ENCODE measurements around the gene FASTKD1.
A peak's percentile ranks its signal among the peaks of the same experiment; 100 is the strongest.
"Not testable (repeated sequence)": the region's sequence is repeated elsewhere in the genome, so short reads cannot be mapped to it uniquely, and the experiment has no call there.

Gene FASTKD1, protein sequence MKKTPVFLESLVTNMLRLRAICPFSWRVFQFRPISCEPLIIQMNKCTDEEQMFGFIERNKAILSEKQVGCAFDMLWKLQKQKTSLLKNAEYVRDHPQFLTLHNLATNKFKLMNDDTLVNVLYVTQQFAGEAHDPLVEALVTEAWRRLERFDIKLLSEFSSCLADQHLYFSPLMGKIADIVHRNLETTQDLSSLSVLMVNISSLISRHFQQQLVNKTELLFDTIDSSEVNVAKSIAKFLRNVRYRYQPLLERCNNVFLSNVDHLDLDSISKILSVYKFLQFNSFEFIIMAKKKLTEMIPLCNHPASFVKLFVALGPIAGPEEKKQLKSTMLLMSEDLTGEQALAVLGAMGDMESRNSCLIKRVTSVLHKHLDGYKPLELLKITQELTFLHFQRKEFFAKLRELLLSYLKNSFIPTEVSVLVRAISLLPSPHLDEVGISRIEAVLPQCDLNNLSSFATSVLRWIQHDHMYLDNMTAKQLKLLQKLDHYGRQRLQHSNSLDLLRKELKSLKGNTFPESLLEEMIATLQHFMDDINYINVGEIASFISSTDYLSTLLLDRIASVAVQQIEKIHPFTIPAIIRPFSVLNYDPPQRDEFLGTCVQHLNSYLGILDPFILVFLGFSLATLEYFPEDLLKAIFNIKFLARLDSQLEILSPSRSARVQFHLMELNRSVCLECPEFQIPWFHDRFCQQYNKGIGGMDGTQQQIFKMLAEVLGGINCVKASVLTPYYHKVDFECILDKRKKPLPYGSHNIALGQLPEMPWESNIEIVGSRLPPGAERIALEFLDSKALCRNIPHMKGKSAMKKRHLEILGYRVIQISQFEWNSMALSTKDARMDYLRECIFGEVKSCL

DNA sequence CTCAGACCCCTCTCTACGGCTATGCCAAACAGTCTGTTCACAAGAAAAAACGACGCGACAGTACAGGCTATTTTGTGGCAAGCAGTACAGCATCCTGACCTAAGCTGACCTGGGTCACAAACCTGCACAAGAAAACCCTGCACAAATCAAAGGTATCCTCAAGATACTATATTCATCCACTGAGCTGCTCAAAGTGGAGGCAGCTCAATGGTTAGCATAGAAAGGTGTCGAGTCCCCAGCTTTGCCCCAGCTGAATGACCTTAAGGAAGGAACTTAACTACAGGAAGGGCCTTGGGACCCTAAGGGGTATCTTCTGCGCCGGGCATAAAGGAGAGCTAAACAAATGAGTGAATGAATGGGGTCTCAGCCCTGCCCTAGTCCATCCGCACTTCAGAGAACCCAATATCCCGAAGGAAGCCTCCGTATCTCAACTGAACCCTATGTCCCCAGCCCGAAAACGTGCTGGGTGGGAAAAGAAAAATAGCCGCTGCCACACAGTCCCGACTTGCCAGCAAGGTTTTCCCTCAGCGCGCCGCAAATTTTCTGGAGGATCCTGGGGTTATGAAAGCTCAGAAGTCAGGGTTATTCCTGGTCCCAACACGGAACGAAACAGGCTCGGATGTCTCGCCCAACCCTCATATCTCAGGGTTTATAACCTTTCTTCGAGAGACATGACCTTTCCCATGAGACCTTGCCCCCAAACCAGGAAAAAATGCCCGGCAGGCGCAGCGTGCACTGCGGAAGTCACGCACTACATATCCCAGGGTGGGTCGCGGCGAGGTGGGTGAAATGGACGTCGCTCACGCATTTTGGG, at the start of gene FASTKD1:
Gene FASTKD1, minus strand, starts transcription at position 706 of the 814 bp plus-strand sequence. CDS start 1,836 bp downstream, outside the sequence.
- peak; percentile 85 for DNase-seq

DNA sequence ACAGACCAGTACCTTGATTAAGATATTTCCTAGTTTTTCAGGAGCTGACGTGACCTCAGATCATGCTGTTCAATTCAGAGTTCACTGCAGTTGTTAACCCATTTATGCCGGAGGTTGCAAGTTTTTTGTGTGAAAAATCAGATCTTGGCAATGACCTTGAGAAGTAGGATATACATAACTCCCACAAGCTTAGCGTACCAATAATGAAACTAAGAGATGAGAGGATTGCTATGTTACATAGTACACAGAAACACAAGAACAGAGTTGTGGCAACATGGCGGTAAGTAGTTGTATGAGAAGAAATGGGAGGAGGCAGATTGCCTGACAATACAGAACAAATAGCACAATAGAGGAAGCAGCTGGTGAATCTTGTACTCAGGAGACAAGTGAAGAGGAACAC, 49.6 kb upstream of the FASTKD1 start:
- no peak for DNase-seq

DNA sequence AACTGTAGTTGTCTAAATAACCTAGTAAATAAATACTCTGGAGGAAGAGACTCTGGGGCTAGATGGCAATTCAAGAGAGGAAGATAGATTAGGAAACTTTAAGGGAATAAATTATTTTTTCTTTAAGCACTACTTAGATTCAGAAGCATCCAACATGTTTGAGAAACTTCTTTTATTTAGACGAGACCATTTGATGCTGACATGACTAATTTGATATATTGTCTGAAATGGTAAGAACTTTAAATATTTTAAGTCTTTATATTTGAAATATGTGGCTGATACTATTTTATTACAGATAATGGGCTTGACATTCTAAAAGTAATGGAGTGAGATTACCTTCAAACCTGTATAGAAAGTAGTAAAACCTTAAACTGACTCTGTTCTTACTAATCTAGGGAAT, 46.8 kb upstream of the FASTKD1 start:
- no peak for DNase-seq

DNA sequence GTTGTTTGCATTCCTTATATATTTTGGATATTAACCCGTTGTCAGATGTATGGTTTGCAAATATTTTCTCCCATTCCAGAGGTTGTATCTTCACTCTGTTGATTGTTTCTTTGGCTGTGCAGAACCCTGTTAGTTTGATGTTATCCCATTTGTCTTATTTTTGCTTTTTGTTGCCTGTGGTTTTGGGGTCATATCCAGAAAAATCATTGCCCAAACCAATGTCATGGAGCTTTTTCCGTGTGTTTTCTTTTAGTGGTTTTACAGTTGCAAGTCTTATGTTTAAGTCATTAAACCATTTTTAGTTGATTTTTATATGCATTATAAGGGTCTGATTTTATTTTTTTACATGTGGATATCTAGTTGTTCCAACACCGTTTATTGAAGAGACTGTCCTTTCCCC, 46.3 kb upstream of the FASTKD1 start:
- no peak for DNase-seq

DNA sequence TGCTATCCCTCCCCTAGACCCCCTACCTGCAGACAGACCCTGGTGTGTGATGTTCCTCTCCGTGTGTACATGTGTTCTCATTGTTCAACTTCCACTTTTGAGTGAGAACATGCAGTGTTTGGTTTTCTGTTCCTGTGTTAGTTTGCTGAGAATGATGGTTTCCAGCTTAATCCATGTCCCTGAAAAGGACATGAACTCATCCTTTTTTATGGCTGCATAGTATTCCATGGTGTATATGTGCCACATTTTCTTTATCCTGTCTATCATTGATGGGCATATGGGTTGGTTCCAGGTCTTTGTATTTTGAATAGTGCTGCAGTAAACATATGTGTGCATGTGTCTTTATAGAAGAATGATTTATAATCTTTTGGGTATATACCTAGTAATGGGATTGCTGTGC, 42.3 kb upstream of the FASTKD1 start:
- DNase-seq: not testable (repeated sequence)

DNA sequence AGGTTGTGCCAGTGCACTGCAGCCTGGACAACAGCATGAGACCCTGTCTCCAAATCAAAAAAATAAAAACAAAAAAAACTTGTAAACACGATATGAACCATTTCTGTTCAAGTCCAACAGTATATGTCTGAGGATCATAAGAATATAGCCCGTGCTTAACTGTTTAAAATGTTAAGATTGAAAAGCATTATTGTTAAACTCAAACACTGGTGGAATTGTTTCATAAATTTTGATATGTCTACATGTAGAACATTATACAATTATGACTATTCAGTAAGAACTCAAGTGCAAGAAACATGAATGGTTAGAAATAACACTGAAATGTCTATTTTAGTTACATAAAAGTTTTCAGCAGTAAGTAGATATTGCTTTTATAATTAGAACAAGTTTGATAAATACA, 40.2 kb upstream of the FASTKD1 start:
- DNase-seq: no peak

DNA sequence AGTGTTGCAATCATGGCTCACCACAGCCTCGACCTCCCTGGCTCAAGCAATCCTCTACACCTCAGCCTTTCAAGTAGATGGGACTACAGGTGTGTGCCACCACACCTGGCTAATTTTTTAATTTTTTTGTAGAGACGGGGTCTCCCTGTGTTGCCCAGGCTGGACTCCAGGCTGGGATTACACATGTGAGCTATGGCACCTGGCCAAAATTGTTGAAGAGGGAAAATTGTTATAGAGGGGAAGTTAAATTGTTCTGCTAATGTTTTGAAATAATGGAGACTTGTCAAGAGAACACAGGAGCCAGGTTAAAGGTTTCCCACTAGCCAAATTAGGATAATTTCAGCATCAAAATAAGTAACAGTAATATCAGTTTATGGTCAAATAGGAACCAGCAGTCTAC, 35.6 kb upstream of the FASTKD1 start:
- no peak for DNase-seq

DNA sequence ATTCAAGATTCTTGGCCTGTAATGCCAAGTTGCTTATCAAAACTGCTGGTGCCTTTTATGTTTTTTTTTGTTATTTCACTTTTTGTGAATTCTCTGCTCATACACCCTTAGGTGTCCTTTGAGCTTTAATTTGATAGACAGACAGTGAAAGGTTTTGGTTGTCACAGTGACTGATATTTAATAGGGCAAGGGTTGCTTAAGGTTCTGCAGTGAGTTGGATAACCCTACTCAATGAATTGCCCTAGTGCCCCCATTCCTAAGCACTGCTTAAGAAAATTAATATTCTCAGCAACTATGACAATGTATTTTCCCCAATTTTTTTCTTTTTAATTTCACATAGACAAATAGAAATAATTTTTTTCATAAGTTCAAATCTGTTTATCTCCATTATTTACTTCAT, 25.9 kb upstream of the FASTKD1 start:
- no peak for DNase-seq

DNA sequence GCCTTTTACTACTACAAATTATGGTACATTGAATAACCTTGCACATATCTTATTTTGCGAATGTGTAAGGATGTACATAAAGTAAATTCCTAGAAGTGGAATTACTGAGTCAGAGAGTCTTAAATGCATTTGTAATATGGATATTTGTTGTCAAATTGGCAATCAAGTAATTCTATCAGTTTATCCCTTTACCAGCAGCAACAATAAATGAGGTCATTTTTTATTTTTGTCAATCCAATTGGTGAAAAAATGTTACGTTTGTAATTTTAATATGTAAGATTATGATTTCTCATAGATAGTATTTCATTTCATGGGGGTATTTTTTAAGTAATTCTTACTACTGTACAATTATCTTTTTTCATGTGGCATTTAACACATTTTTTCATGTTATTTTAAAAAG, 25.3 kb upstream of the FASTKD1 start:
- no peak for DNase-seq

DNA sequence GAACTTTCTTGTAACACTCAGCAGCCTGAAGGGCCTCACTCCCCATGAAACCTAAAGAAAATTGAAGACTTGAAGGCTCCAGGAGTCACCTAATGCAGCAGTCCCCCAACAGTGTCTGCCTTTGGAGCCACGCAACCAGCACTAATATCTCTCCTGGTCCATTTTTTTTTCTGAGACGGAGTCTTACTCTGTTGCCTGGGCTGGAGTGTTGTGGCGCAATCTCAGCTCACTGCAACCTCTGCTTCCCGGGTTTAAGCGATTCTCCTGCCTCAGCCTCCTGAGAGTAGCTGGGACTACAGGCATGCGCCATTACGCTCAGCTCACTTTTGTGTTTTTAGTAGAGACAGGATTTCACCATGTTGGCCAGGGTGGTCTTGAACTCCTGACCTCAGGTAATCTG, 22.9 kb upstream of the FASTKD1 start:
- DNase-seq: not testable (repeated sequence)

DNA sequence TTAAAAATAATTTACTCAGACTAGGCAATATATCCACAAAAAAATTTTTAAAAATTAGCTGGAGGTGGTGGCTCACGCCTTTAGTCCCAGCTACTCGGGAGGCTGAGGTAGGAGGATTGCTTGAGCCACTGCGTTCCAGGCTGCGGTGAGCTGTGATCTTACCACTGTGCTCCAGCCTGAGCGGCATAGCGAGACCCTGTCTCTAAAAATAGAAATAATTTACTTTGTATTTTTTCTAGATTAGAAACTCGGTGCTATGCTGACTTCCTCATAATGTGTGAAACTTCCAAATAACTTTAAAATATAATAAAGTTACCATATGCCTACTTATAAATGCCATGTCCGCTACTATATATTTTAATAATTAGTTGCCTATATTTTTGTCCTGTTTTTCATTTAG, 17.1 kb upstream of the FASTKD1 start:
- no peak for DNase-seq

DNA sequence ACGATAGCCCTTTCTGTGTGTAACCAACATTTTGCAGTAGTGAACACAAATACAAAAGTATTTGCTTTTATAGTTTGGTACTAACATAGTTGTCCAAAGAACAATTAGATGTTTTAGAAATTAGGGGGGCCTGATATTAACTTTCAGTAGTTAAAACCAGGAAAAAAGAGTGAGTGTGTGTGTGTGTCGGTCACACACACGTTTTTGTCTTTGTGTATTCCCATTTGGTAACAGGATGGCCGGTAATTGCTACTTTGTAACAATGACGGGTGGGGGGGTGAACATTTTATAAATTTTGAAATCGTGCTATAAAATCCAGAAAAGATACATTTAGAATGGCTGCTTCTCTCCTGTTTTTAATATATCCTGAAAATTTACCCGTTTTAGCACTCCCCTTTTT, 12.0 kb upstream of the FASTKD1 start:
- DNase-seq: no peak

DNA sequence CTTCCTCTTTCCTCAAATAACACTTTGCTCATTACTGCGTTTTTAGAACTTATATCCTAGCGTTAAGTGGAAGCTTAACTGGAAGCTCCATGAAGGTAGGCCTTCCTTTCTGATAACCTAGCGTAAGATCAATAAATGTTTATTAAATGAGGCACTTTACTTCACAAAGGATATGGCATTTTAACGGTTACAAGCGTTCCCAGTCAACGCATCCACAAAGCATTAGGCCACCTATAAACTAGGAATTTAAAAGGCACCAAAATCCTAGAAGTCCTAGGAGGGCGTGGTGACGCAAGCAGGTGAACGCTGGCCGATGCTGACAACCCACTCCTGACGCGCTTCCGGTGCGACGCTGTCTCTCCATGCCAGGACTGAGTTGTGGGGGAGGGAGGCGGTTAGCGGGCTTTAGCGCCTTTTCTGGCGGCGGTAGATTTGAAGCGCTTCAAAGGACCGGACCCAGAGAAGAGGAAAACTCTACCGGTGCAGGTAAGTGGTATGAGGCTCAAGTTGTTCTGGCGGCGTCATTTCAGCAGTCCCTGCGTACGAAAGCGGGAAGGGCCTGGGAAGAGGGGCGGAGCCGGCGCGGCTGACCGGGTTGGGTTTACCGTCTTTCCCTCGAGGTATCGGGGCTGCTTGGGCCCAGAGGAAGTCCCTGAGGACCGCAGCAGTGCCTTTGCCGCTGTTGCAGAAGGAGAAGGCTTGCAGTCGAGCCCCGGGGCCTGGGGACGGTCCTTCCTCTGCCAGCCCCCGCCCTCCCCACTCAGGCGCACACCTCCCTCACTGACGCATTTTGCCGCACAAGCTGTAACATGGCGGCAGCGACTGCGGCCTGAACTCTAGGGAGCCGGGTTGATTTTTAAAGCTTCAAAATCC, 10.6 kb upstream of the FASTKD1 start, which contains the start of gene PPIG:
Gene PPIG, plus strand, starts transcription at position 347 of the 873 bp plus-strand sequence. CDS start 19,691 bp downstream, outside the sequence.
- peak; percentile 81 for DNase-seq

DNA sequence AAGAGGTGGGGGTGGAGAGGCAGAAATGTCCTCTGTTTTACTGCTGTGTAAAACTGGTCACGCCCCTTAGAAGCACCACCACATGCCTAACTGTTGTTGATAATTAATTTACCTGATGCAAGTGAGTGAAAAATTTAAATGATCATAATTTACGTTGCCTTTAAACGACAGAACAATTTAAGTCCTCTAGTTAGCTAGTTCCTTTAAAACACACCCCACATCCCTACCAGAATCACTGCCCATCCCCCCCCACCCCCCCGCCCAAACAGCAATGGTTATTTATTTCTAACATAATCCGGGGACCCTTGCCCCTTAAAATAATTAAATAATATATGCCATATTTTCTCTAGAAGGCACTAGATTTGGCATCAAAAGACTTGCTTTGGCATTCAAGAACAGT, 9.9 kb upstream of the FASTKD1 start:
- DNase-seq: no peak

DNA sequence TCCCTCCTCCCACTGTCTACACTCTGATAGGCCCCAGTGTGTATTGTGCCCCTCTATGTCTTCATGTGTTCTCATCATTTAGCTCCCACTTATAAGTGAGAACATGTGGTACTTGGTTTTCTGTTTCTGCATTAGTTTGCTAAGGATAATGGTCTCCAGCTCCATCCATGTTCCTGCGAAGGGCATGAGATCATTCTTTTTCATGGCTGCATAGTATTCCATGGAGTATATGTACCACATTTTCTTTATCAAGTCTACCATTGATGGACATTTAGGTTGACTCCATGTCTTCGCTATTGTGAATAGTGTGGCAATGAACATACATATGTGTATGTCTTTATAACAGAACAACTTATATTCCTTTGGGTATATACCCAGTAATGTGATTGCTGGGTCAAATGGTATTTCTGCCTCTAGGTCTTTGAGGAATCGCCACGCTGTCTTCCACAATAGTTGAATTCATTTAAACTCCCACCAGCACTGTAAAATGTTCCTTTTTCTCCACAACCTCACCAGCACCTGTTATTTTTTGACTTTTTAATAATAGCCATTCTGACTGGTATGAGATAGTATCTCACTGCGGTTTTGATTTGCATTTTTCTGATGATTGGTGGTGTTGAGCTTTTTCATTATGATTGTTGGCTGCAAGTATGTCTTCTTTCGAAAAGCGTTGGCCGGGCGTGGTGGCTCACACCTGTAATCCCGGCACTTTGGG, 9.0 kb upstream of the FASTKD1 start:
- DNase-seq: not testable (repeated sequence)

DNA sequence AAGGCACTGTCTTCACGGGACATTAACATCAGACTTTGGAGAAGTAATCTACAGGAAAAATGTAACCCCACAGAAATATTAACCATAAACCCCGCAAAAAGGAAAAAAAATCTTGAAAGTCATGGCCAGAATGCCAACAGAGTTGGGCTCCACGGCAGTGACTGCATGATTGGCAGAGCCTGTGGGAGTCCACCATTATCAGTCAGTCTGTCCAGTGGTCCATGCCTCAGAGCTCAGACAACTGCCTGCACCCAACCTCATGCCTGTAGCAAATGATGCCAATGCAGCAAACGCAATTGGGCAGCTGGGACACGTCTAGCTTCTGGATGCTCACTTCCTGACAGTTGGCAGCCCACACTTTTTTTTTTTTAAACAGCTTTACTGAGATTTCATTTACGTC, 5.4 kb upstream of the FASTKD1 start:
- DNase-seq: no peak

DNA sequence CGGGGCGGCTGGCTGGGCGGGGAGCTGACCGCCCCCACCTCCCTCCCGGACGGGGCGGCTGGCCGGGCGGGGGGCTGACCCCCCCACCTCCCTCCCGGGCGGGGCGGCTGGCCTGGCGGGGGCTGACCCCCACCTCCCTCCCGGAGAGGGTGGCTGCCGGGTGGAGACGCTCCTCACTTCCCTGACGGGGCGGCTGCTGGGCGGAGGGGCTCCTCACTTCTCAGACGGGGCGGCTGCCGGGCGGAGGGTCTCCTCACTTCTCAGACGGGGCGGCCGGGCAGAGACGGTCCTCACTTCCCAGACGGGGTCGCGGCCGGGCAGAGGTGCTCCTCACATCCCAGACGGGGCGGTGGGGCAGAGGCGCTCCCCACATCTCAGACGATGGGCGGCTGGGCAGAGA, 1.6 kb upstream of the FASTKD1 start:
- DNase-seq: not testable (repeated sequence)

DNA sequence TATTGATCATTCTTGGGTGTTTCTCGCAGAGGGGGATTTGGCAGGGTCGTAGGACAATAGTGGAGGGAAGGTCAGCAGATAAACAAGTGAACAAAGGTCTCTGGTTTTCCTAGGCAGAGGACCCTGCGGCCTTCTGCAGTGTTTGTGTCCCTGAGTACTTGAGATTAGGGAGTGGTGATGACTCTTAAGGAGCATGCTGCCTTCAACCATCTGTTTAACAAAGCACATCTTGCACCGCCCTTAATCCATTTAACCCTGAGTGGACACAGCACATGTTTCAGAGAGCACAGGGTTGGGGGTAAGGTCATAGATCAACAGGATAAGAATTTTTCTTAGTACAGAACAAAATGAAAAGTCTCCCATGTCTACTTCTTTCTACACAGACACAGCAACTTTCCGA, 874 bp upstream of the FASTKD1 start:
- not testable (repeated sequence) for DNase-seq

DNA sequence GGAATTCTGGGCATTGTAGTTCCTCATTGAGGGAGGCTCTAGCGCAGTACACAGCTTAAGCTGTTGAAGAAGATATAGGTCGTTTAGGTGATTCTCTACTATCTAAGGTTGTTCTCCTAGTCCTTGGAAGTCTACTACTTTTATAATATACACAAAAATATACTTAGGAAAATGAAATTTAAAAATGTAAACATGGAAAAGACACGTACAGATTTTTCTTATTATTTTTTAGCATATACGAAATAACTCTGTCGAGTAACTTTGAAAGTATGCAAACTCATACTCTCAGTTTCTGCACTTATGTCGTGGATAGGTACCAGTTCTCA, 272 bp upstream of the FASTKD1 start:
- no peak for DNase-seq

DNA sequence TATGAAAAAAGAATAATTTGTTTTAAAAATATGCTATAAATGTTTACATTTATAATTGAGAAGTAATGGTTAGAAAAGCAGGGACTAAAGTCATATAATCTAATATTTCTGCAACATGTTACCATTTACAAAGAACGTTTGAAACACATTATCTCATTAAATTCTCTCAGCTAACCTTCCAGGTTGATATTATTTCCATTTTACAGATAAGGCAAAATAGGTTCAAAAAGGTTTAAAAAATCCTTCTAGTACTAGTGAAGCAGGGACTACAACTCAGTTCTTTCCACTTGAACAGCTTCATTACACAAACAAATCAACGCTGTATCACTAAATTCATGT, 875 bp downstream of the FASTKD1 start:
- no peak for DNase-seq

DNA sequence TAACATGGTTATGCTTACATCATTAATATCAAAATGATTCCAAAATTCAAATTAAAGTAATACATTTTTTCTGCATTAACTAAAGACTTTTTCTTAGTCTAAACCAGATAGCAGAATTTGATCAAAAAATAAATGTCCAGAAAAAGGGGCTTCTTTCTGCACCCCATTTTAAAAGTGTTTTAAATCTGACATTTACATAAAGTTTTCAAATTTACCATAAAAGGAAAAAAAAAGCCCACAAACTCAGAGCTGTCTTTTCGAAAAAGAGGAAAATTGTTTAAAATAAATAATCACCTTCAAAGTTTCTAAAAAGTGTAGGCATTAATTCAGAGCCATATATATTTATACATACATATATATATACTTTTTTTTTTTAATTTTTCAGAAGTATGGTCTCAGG, 1.5 kb downstream of the FASTKD1 start:
- DNase-seq: no peak

DNA sequence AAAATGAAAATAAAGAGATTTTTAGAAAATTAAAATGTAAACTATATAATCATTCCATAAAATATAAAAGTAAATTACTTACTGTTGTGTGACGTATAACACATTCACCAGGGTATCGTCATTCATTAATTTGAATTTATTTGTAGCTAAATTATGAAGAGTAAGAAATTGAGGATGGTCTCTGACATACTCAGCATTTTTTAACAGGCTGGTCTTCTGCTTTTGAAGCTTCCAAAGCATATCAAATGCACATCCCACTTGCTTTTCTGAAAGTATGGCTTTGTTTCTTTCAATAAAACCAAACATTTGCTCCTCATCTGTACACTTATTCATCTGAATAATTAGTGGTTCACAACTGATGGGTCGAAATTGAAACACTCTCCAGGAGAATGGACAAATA, 2.1 kb downstream of the FASTKD1 start:
- no peak for DNase-seq

Data from DMS153 (cell line).